GM08714 (cell line): ENCODE data around the gene ABHD17C.

Experiments used
- H3K4me3 ChIP-seq: fragments of 200-500 bp; sonication (Bioruptor generic); 2 replicates; pipeline ENCODE4 v1.5.1; 2014; ENCODE audit warnings: mild to moderate bottlenecking, low read length, inconsistent platforms
- ZNF274 ChIP-seq: IDR thresholded peaks from 2 replicates; pipeline ENCODE4 v1.6.1; 2012; ENCODE audit warnings: mild to moderate bottlenecking, low read depth, low read length

The ABHD17C gene

DNA sequence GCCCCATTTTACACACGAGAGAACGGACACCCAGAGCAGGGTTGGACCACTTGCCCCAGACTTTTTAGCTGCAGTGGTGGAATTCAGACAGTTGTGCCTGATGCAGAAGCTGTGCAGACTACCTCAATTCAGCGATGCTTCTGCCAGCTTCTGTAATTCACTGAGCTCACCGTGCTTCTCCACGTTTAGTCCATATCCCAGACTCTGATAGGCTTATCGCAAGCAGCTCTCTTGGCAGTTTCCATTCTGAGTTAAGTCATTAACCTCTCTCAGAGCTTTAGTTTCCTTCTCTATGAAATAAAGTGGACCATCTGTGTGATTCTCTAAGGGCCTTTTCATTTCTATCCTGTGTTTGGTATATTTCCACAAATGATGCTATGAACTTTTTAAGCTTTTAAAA lies 37.1 kb downstream of the ABHD17C start:
- no peak overlapping the region for H3K4me3 ChIP-seq
- TF ChIP-seq ZNF274, result no peak

DNA sequence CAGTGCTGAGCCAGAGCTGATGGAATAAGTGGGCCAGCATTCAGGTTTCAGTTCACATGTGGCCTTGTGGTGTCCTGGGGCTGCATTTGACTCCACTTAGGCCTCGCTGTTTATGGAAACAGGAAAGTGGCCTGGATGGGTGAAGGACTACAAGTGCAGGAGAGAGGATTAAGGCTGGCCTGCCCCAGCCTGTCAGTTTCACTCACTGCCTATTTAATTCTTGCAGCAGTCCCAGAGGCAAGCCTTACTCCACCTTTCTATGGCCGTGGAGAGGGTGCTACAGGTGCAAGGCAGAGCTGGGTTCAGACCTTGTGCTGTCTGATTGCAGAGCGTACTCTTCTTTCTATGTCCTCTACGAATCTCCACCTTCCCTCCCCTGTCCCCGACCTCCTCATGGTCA lies 37.7 kb downstream of the ABHD17C start:
- no peak overlapping the region for H3K4me3 ChIP-seq
- TF ChIP-seq ZNF274, result no peak

GRCh38 chr15:80733460-80733859 lies 38.4 kb downstream of the ABHD17C start:
- TF ChIP-seq ZNF274, result no peak

DNA sequence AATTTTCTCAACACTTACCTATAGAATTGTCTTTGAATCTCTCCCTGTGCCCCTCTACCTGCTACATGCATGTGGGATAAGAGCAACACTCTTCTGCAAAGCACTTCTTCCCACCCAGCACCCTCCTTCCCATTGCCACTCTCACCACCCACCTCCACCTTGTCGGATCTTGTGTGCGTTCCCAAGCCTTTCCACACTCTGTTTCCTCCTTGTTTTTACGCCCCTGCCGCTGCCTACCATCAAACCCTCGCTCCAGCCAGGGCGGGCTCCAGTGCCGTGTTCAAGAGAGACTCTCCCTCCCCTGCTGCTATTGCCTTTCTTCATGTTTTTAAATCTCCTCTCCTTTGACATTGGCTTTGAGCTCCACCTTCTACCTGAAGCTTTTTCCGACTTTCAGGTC lies 40.2 kb downstream of the ABHD17C start:
- no peak for TF ChIP-seq ZNF274
- H3K4me3 ChIP-seq, result no peak overlapping the region

More at GRCh38 chr15:80733460-80733859, 38.4 kb downstream of the ABHD17C start:
- no peak overlapping the region for H3K4me3 ChIP-seq

GRCh38 chr15:80736560-80736959 lies 41.5 kb downstream of the ABHD17C start:
- no peak for TF ChIP-seq ZNF274
- no peak overlapping the region for H3K4me3 ChIP-seq

DNA sequence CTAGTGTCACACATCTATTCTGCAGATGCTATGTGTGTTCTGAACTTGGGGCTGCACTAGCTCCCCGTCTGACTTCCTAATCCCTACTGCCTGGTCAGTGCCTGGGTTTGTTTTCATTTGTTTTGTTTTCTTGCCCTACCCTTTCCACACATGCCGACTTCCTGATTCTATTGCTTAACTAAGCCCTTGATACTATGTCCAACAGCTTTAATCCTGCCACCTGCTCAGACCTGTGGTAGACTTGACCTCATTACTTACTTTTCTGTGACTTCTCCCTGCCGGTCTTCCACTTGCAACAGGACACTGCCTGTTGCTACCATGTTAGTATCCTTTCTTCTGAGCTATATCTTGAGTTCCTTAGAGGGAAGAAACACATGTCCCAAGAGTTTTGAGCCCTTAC lies 44.8 kb downstream of the ABHD17C start:
- no peak overlapping the region for H3K4me3 ChIP-seq
- TF ChIP-seq ZNF274, result no peak

- H3K4me3 ChIP-seq, result no peak overlapping the region
- TF ChIP-seq ZNF274, result no peak
These were observed 47.0 kb downstream of the ABHD17C start for GRCh38 chr15:80742081-80742480.

DNA sequence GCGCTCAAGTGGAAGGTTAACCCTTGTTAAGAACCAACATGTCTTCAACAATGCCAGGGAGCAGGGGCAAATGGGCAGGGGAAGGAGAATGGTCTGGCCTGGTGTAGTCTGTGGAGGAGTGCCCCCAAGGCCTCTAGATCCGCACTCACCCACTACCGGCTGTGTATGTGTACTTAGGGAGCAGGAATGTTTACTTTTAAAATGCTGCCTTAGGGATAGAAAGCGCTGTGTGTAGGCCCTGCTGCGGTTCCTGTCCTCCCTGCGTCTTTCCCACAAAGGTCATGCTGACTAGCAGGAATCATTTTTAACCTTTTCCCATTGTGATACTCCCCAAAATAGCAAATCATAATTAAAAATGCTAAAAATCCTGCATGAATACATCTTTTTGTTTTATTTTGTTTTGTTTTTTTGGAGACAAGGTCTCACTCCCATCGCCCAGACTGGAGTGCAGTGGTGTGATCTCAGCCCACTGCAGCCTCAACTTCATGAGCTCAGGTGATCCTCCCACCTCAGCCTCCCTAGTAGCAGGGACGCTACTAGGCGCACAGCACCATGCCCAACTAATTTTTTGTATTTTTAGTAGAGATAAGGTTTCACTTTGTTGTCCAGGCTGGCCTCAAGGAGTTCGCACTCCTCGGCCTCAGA lies 48.2 kb downstream of the ABHD17C start:
- no peak for TF ChIP-seq ZNF274
- H3K4me3 ChIP-seq, result no peak overlapping the region

DNA sequence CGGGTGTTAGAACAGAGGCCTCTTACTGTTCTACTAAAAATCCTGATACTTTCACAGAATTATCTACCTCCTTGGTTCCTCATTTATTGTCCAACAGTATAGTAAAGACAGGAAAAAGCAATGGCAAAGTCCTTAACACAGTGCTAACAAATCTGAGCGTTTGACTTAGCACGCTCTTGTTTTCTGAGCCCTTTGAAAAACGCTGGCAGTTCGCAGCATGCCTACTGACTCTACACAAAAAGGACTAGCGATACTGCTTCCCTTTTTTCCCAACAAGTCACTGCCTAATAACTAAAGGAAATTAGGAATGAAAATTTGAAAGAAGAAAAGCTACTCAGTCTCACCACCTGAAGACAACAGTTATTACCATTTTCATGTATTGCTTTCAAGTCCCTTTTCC lies 49.3 kb downstream of the ABHD17C start:
- no peak overlapping the region for H3K4me3 ChIP-seq
- TF ChIP-seq ZNF274, result no peak

DNA sequence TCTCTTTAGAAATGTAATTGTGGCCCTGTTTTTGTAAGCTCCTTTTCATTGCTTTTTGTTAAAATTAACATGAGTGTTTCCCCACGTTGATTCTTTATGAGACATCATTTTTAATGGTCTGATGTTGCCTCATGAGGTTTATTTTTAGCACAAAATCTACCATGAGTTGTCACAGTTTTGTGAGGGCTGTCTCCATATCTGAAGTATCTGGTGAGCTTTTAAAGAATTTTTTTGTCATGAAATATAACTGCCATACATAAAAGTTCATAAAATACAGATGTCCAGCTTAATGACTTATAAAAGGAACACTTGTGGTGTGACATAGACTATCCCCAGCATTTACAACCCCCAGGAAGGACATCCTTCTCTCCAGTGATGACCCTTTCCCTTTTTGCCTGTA lies 49.7 kb downstream of the ABHD17C start:
- no peak for TF ChIP-seq ZNF274
- H3K4me3 ChIP-seq, result no peak overlapping the region

GRCh38 chr15:80745888-80746287 lies 50.8 kb downstream of the ABHD17C start:
- no peak for TF ChIP-seq ZNF274
- H3K4me3 ChIP-seq, result no peak overlapping the region

DNA sequence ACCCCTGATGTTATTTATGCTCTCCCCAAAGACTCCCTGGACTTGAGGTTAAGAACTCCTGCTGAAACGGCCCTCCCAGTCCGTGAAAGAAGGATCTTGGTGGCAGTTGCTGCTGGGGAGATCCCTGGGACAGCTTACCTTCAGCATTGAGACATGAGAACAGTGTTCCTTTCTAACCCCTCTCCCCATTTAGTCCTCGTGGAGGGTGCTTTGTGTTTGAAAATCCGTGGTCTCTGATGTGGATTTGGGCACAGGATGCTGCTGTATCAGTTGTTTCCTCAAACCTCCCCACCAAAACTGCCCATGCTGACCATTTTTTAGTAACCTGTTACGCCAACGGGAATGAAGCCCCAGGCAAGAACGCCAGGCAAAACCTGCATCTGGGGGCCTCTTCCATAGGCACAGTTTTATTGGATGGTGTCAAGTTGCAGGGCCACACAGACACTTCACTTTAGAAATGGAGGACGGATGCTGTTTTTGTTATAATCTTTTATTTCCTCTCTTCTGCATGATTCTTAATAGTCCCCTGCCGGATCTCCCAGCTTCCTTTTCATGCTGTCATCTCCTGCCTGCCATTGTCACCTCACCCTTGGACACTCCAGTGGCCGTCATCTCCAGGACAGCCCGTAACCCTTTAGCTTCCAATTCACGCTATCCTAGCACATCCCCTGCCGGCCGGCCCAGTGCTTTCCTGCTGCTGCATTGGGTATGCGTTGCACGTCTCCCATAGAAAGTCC lies 52.4 kb downstream of the ABHD17C start:
- H3K4me3 ChIP-seq, result no peak overlapping the region
- TF ChIP-seq ZNF274, result no peak

GRCh38 chr15:80749589-80749988 lies 54.5 kb downstream of the ABHD17C start:
- TF ChIP-seq ZNF274, result no peak
- no peak overlapping the region for H3K4me3 ChIP-seq

GRCh38 chr15:80750575-80750974 lies 55.5 kb downstream of the ABHD17C start:
- H3K4me3 ChIP-seq, result no peak overlapping the region
- TF ChIP-seq ZNF274, result no peak

DNA sequence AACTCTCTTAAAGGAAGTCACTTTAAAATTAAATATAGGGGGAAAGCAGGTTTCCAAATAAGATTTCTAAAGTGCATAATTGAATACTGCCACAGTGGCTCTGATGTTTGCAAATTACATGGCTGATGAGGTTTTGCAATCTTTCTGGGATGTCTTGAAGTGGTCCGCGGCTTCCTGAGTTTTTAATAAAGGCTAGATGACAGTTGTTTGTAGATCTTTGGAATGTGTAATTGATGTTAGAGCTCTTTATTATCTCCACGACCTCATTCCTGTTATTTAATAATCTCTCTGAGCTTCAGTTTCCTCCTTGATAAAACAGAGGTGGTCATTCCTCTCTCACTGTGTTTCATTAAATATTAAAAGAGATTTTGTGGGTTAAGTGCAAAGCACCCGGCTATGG lies 57.1 kb downstream of the ABHD17C start:
- TF ChIP-seq ZNF274, result no peak
- H3K4me3 ChIP-seq, result no peak overlapping the region
